ENCODE measurements around the gene ZNF534. TPM values are rescaled to one million over a fixed set of nuclear protein-coding genes. Genes with fewer than 3 reads are reported as not detected.

Gene ZNF534
- total RNA-seq, 1 donor from 2014 or later, result not detected

- Mint-ChIP-seq H3K27ac (no peak overlapping the region), H3K4me3 (no peak overlapping the region), H3K4me1 (no peaks in the 10 kb centered on the region), H3K9me3 (peaks cover 80% of the 10 kb centered on the region), H3K27me3 (ENCODE audit: low read depth) (no peaks in the 10 kb centered on the region), H3K36me3 (peaks cover 2% of the 10 kb centered on the region)
- TF ChIP-seq CTCF (IDR thresholded peaks at IDR 0.05; ENCODE audit: unreplicated experiment), result no peak
- no peak for DNase-seq (ENCODE audit: low spot score in 2 of 2, unreplicated experiment in 2 of 2)
Measured at GRCh38 chr19:52415711-52416110, 13.2 kb upstream of the ZNF534 start.

- H3K27me3 Mint-ChIP-seq (ENCODE audit: low read depth), result no peaks in the 10 kb centered on the region
- TF ChIP-seq CTCF (IDR thresholded peaks at IDR 0.05; ENCODE audit: unreplicated experiment), result no peak
- no peak for DNase-seq (ENCODE audit: low spot score in 2 of 2, unreplicated experiment in 2 of 2)
- peaks cover 66% of the 10 kb centered on the region for H3K9me3 Mint-ChIP-seq
- H3K36me3 Mint-ChIP-seq, result peaks cover 4% of the 10 kb centered on the region
- no peak overlapping the region for H3K27ac Mint-ChIP-seq
- H3K4me1 Mint-ChIP-seq, result no peaks in the 10 kb centered on the region
- H3K4me3 Mint-ChIP-seq, result no peak overlapping the region
Measured at GRCh38 chr19:52442179-52442578, 13.2 kb downstream of the ZNF534 start.

DNA sequence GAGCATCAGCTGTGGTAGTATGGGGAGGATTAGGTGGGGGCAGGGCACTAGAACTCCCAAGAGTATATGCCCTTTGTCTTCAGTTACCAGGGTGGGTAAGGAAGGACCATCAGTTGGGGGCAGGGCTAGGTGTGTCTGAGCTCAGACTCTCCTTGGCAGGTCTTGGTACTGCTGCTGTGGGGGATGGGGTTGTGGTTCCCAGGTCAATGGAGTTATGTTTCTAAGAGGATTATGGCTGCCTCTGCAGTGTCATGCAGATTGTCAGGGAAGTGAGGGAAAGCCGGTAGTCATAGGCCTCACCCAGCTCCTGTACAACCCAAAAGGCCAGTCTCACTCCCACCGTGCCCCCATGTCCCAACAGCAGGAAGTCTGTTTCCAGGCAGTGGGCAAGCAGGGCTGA lies 15.6 kb downstream of the ZNF534 start:
- Mint-ChIP-seq H3K4me3 (no peak overlapping the region), H3K4me1 (no peaks in the 10 kb centered on the region), H3K27ac (no peak overlapping the region), H3K9me3 (peaks cover 66% of the 10 kb centered on the region), H3K27me3 (ENCODE audit: low read depth) (no peaks in the 10 kb centered on the region), H3K36me3 (peaks cover 4% of the 10 kb centered on the region)
- no peak for DNase-seq (ENCODE audit: low spot score in 2 of 2, unreplicated experiment in 2 of 2)
- TF ChIP-seq CTCF (IDR thresholded peaks at IDR 0.05; ENCODE audit: unreplicated experiment), result no peak

DNA sequence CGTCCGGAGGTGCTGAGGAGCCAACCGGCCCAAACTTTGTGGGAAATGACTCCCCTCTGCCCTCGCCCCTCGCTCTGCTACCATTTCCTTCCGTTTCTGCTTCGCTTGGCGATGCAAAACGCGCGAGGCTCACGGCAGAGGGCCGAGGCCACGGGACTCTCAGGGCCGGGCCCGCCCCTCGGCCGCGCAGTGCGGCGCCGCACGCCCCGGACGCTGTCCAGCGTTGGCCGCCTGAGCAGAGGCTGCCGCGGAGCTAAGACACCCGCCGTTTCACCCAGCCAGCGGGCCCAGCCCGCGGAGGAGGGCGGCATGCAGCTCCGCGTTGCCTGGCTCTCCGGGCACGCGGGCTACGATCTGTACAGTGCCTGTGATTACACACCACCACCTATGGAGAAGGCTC lies 22.3 kb downstream of the ZNF534 start:
- no peak for TF ChIP-seq CTCF (IDR thresholded peaks at IDR 0.05; ENCODE audit: unreplicated experiment)
- no peaks in the 10 kb centered on the region for H3K4me1 Mint-ChIP-seq

GRCh38 chr19:52453324-52454094 lies 24.6 kb downstream of the ZNF534 start, which contains the start of gene ZNF578:
ZNF578 (plus strand) TSS chr19:52453553; CDS start chr19:52501846, 48,293 bp downstream.
- TF ChIP-seq CTCF (IDR thresholded peaks at IDR 0.05; ENCODE audit: unreplicated experiment), result no peak
- no peak for DNase-seq (ENCODE audit: low spot score in 2 of 2, unreplicated experiment in 2 of 2)
- no peaks in the 10 kb centered on the region for H3K27me3 Mint-ChIP-seq (ENCODE audit: low read depth)
- H3K4me1 Mint-ChIP-seq, result no peaks in the 10 kb centered on the region
- no peak within 1 kb of the TSS for H3K4me3 Mint-ChIP-seq
- peaks cover 13% of the 10 kb centered on the region for H3K36me3 Mint-ChIP-seq
- H3K27ac Mint-ChIP-seq, result no peak within 1 kb of the TSS
- H3K9me3 Mint-ChIP-seq, result peaks cover 72% of the 10 kb centered on the region

More for the DNA sequence above, 22.3 kb downstream of the ZNF534 start:
- Mint-ChIP-seq H3K9me3 (peaks cover 64% of the 10 kb centered on the region), H3K27me3 (ENCODE audit: low read depth) (no peaks in the 10 kb centered on the region), H3K27ac (no peak overlapping the region), H3K36me3 (peaks cover 13% of the 10 kb centered on the region), H3K4me3 (no peak overlapping the region)
- no peak for DNase-seq (ENCODE audit: low spot score in 2 of 2, unreplicated experiment in 2 of 2)
